IMR-90 (cell line): ENCODE measurements around the gene MYT1. TPM values are rescaled to one million over a fixed set of nuclear protein-coding genes. Genes with fewer than 3 reads are reported as not detected.

Experiments used
- ATAC-seq: fragments of 200-7000 bp; cut with Tn5 transposase; 2 replicates; pipeline ENCODE4 v1.9.1; 2020; ENCODE audit warnings: low read depth, mild to moderate bottlenecking, moderate library complexity
- BruUV-seq: library from RNA; stranded (reverse); fragments of 400-500 nt; replicated peaks from 2 replicates; lab custom pipeline; 2021; lab: Mats Ljungman, UMichigan
- CTCF ChIA-PET: fragments of 300-600 bp; formaldehyde crosslinking; extraction: SDS; loops from one replicate; lab custom pipeline; 2021; ENCODE audit warnings: antibody characterized with exemption; lab: Yijun Ruan, JAX
- POLR2A ChIA-PET: fragments of 300-600 bp; sonication (Branson Sonifier 250); formaldehyde crosslinking; loops from one replicate; lab custom pipeline; 2022; ENCODE audit warnings: antibody characterized with exemption; ENCODE audit not compliant: unreplicated experiment; lab: Charles Lee
- DNase-seq: peaks from one replicate; pipeline ENCODE4 v3.0.0; 2013
- H2AFZ ChIP-seq: replicated peaks from 2 replicates; pipeline ENCODE3; 2013; ENCODE audit warnings: low read length, mild to moderate bottlenecking; ENCODE audit not compliant: poor library complexity
- H2AK5ac ChIP-seq: 2 replicates; pipeline ENCODE4 v1.6.1; 2013; ENCODE audit warnings: low read depth, low read length, inconsistent platforms
- H2AK9ac ChIP-seq: replicated peaks from 2 replicates; pipeline ENCODE3; 2013; ENCODE audit warnings: mild to moderate bottlenecking, low read depth, low read length, moderate library complexity; ENCODE audit not compliant: poor library complexity
- H2BK120ac ChIP-seq: 2 replicates; pipeline ENCODE4 v1.6.1; 2013; ENCODE audit warnings: low read depth, low read length, inconsistent platforms
- H2BK15ac ChIP-seq: 3 replicates; pipeline ENCODE4 v1.6.1; 2013; ENCODE audit warnings: low read depth, low read length, inconsistent platforms
- H2BK20ac ChIP-seq: 2 replicates; pipeline ENCODE4 v1.6.1; 2013; ENCODE audit warnings: low read depth, mild to moderate bottlenecking, inconsistent platforms, low read length, moderate library complexity
- H2BK5ac ChIP-seq: 2 replicates; pipeline ENCODE4 v1.6.1; 2013; ENCODE audit warnings: mild to moderate bottlenecking, low read depth, low read length, inconsistent platforms; ENCODE audit not compliant: poor library complexity, severe bottlenecking
- H3K14ac ChIP-seq: replicated peaks from 2 replicates; pipeline ENCODE4 v1.6.1; 2013; ENCODE audit warnings: low read depth, low read length, inconsistent platforms
- H3K18ac ChIP-seq: 2 replicates; pipeline ENCODE4 v1.6.1; 2013; ENCODE audit warnings: low read depth, low read length, control low read depth
- H3K23ac ChIP-seq: 2 replicates; pipeline ENCODE4 v1.6.1; 2013; ENCODE audit warnings: low read depth, low read length, inconsistent platforms
- H3K27ac ChIP-seq: 2 replicates; pipeline ENCODE4 v1.5.1; 2013; ENCODE audit warnings: mild to moderate bottlenecking, control low read depth, low read length; ENCODE audit not compliant: insufficient read depth
- H3K27me3 ChIP-seq: 2 replicates; pipeline ENCODE4 v1.6.1; 2013; ENCODE audit warnings: low read length; ENCODE audit not compliant: control insufficient read depth, insufficient read depth
- H3K36me3 ChIP-seq: 2 replicates; pipeline ENCODE4 v1.6.1; 2013; ENCODE audit warnings: low read length, mixed read lengths; ENCODE audit not compliant: control insufficient read depth, insufficient read depth
- H3K4ac ChIP-seq: 2 replicates; pipeline ENCODE4 v1.6.1; 2013; ENCODE audit warnings: low read depth, low read length, inconsistent platforms
- H3K4me1 ChIP-seq: 2 replicates; pipeline ENCODE4 v1.6.1; 2013; ENCODE audit warnings: low read length, mixed read lengths; ENCODE audit not compliant: control insufficient read depth, insufficient read depth
- H3K4me2 ChIP-seq: 2 replicates; pipeline ENCODE4 v1.6.1; 2013; ENCODE audit warnings: low read depth, mild to moderate bottlenecking, control low read depth, low read length, moderate library complexity
- H3K4me3 ChIP-seq: 2 replicates; pipeline ENCODE4 v1.5.1; 2013; ENCODE audit warnings: low read depth, mild to moderate bottlenecking, control low read depth, low read length, moderate library complexity; ENCODE audit not compliant: insufficient read depth
- H3K56ac ChIP-seq: 2 replicates; pipeline ENCODE4 v1.6.1; 2013; ENCODE audit warnings: low read length, inconsistent platforms; ENCODE audit not compliant: insufficient read depth; ENCODE audit errors: extremely low read depth
- H3K79me1 ChIP-seq, 2 experiments: 2 replicates each; pipeline ENCODE4 v1.6.1; 2013; ENCODE audit warnings: low read length in 2 of 2, inconsistent platforms in 1 of 2, low read depth in 1 of 2
- H3K9ac ChIP-seq: 2 replicates; pipeline ENCODE4 v1.6.1; 2013; ENCODE audit warnings: low read depth, low read length, control low read depth
- H3K9me1 ChIP-seq: 2 replicates; pipeline ENCODE4 v1.6.1; 2013; ENCODE audit warnings: low read length, inconsistent platforms; ENCODE audit not compliant: insufficient read depth
- H3K9me3 ChIP-seq: 2 replicates; pipeline ENCODE4 v1.6.1; 2013; ENCODE audit warnings: low read length; ENCODE audit not compliant: control insufficient read depth, insufficient read depth
- H4K20me1 ChIP-seq: 2 replicates; pipeline ENCODE4 v1.6.1; 2013; ENCODE audit warnings: low read length, inconsistent platforms; ENCODE audit not compliant: insufficient read depth
- H4K5ac ChIP-seq: 2 replicates; pipeline ENCODE4 v1.6.1; 2013; ENCODE audit warnings: mild to moderate bottlenecking, low read depth, low read length, control low read depth
- H4K8ac ChIP-seq, 2 experiments: 2 replicates each; pipeline ENCODE4 v1.6.1; 2013; ENCODE audit warnings: low read depth in 2 of 2, low read length in 2 of 2, control low read depth in 1 of 2, inconsistent platforms in 1 of 2
- H4K91ac ChIP-seq: 2 replicates; pipeline ENCODE4 v1.6.1; 2013; ENCODE audit warnings: low read depth, low read length, inconsistent platforms; ENCODE audit not compliant: insufficient read depth
- BHLHE40 ChIP-seq: fragments of 150-350 bp; IDR thresholded peaks from 2 replicates; pipeline ENCODE4 v1.6.1; 2016; ENCODE audit warnings: mild to moderate bottlenecking, low read depth, low read length
- CEBPB ChIP-seq: IDR thresholded peaks from 2 replicates; pipeline ENCODE4 v1.6.1; 2012; ENCODE audit warnings: low read depth, low read length, improper control_type of control experiment
- CHD1 ChIP-seq: IDR thresholded peaks from 2 replicates; pipeline ENCODE4 v1.6.1; 2012; ENCODE audit warnings: low read depth, low read length, improper control_type of control experiment
- MAFK ChIP-seq: IDR thresholded peaks from 2 replicates; pipeline ENCODE4 v1.6.1; 2012; ENCODE audit warnings: low read depth, low read length, improper control_type of control experiment
- MAZ ChIP-seq: IDR thresholded peaks from 2 replicates; pipeline ENCODE4 v1.6.1; 2012; ENCODE audit warnings: low read depth, mild to moderate bottlenecking, low read length, improper control_type of control experiment, moderate library complexity, borderline replicate concordance
- MXI1 ChIP-seq: IDR thresholded peaks from 2 replicates; pipeline ENCODE4 v1.6.1; 2012; ENCODE audit warnings: low read depth, mild to moderate bottlenecking, low read length, moderate library complexity, borderline replicate concordance
- NFE2L2 ChIP-seq: fragments of 150-350 bp; IDR thresholded peaks from 2 replicates; pipeline ENCODE4 v1.6.1; 2016; ENCODE audit warnings: low read depth, mild to moderate bottlenecking, low read length
- POLR2A ChIP-seq: IDR thresholded peaks from 2 replicates; pipeline ENCODE4 v1.6.1; 2012; ENCODE audit warnings: mild to moderate bottlenecking, low read depth, low read length
- RAD21 ChIP-seq: IDR thresholded peaks from 2 replicates; pipeline ENCODE4 v1.6.1; 2012; ENCODE audit warnings: low read length, improper control_type of control experiment
- RCOR1 ChIP-seq: IDR thresholded peaks from 2 replicates; pipeline ENCODE4 v1.6.1; 2012; ENCODE audit warnings: mild to moderate bottlenecking, low read length, improper control_type of control experiment; ENCODE audit not compliant: insufficient replicate concordance
- RFX5 ChIP-seq: IDR thresholded peaks from 2 replicates; pipeline ENCODE4 v1.8.0; 2012; ENCODE audit warnings: low read depth, mild to moderate bottlenecking, low read length, moderate library complexity
- SMC3 ChIP-seq: fragments of 150-350 bp; IDR thresholded peaks from 2 replicates; pipeline ENCODE4 v1.6.1; 2016; ENCODE audit warnings: low read depth, mild to moderate bottlenecking, antibody characterized with exemption, low read length, moderate library complexity
- WGBS, 2 experiments: methylation state at CpG; one replicate each; pipeline versions ENCODE4 v1.1.5 to v1.1.7; 2013; ENCODE audit warnings: missing lambda C conversion rate in 2 of 2; ENCODE audit not compliant: insufficient read length in 1 of 2; ENCODE audit errors: extremely low coverage in 2 of 2; 5-methylcytosine and 5-hydroxymethylcytosine counted together
- dilution Hi-C: fragments of 300-500 bp; cut with HindIII; formaldehyde crosslinking; loops from one replicate; pipeline ENCODE4 v1.14.3; 2018; ENCODE audit warnings: low sequenced_read_pairs; ENCODE audit not compliant: unreplicated experiment
- in situ Hi-C: fragments of 300-500 bp; cut with MboI; formaldehyde crosslinking; loops from 3 replicates; pipeline ENCODE4 v1.14.3; 2019; ENCODE audit warnings: low sequenced_read_pairs, inconsistent platforms, mixed read lengths
- intact Hi-C: fragments of 100-400 bp; cut with micrococcal nuclease; formaldehyde crosslinking; loops from 2 replicates; pipeline ENCODE4 v1.10.0; 2022
- polyA plus RNA-seq, 3 experiments: library from polyadenylated mRNA; depleted of rRNA; stranded (reverse); fragments of >200 nt; gene quantifications; 2 replicates each; pipeline ENCODE4 v1.2.3, GENCODE V29; 2012; ENCODE audit warnings: low replicate concordance in 1 of 3
- total RNA-seq: library from RNA; depleted of rRNA; stranded (reverse); fragments of >200 nt; gene quantifications from 2 replicates; pipeline ENCODE4 v1.2.3, GENCODE V29; 2012
- TF ChIP-seq, protein P1 (sequence below): conservative IDR thresholded peaks from 2 replicates; pipeline ENCODE4 v1.5.1; 2012; ENCODE audit warnings: mild to moderate bottlenecking, low read depth, low read length, improper control_type of control experiment
- TF ChIP-seq, protein P2 (sequence below): fragments of 150-350 bp; IDR thresholded peaks from 2 replicates; pipeline ENCODE4 v1.6.1; 2017; ENCODE audit warnings: mild to moderate bottlenecking, antibody characterized with exemption, low read length, low read depth
- TF ChIP-seq, protein P3 (sequence below): fragments of 150-350 bp; IDR thresholded peaks from 2 replicates; pipeline ENCODE4 v1.6.1; 2016; ENCODE audit warnings: low read depth, mild to moderate bottlenecking, low read length, moderate library complexity, borderline replicate concordance

MYT1 gene
- total and polyA plus RNA-seq, 2 of the 4 experiments (the other 2 are of a cell fraction) = not detected

DNA sequence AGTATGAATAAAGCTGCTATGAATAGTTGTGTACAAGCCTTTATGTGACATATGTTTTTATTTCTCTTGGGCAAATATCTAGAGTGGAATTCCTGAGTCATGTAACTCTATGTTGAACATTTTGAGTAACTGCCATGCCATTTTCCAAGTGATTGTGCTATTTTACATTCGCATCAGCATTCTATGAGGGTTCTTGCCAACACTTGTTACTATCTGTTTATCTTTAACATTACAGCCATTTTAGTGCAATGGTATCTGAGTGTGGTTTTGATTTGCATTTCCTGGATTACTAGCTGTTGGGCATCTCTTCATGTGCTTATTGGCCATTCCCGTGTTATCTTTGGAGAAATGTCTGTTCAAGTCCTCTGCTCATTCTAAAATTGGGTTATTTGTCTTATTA lies 19.1 kb downstream of the MYT1 start:
- dilution Hi-C loops = no loop called here
- Histone ChIP-seq H3K36me3 (no peaks in the 10 kb centered on the region), H2BK5ac (no peak overlapping the region), H3K14ac (no peak overlapping the region), H4K20me1 (no peaks in the 10 kb centered on the region), H4K8ac (no peak overlapping the region), H3K4ac (no peak overlapping the region), H3K4me1 (no peaks in the 10 kb centered on the region), H3K18ac (no peak overlapping the region), H3K4me3 (no peak overlapping the region), H3K9me1 (no peaks in the 10 kb centered on the region), H2AK9ac (no peak overlapping the region), H4K91ac (no peak overlapping the region), H3K27ac (no peak overlapping the region), H3K27me3 (peaks cover 13% of the 10 kb centered on the region), H4K5ac (no peak overlapping the region), H3K56ac (no peak overlapping the region), H2BK15ac (no peak overlapping the region), H2BK120ac (no peak overlapping the region), H2AFZ (no peak overlapping the region), H3K4me2 (no peak overlapping the region), H3K23ac (no peak overlapping the region), H3K79me1 (no peaks in the 10 kb centered on the region), H2BK20ac (no peak overlapping the region), H3K9me3 (peaks cover 2% of the 10 kb centered on the region; the same call in 1 of the 2 replicates), H2AK5ac (no peak overlapping the region), H3K9ac (no peak overlapping the region)
- CTCF ChIA-PET = no interaction called here
- in situ Hi-C loops = no loop called here
- no TSS peak for BruUV-seq
- intact Hi-C loops = no loop called here
- WGBS, 2 experiments = no CpG with 5 or more reads among the region's 2 CpGs
- DNase-seq = no peak
- POLR2A ChIA-PET = no interaction called here
- ATAC-seq = no peak
- TF ChIP-seq, protein P1, sequence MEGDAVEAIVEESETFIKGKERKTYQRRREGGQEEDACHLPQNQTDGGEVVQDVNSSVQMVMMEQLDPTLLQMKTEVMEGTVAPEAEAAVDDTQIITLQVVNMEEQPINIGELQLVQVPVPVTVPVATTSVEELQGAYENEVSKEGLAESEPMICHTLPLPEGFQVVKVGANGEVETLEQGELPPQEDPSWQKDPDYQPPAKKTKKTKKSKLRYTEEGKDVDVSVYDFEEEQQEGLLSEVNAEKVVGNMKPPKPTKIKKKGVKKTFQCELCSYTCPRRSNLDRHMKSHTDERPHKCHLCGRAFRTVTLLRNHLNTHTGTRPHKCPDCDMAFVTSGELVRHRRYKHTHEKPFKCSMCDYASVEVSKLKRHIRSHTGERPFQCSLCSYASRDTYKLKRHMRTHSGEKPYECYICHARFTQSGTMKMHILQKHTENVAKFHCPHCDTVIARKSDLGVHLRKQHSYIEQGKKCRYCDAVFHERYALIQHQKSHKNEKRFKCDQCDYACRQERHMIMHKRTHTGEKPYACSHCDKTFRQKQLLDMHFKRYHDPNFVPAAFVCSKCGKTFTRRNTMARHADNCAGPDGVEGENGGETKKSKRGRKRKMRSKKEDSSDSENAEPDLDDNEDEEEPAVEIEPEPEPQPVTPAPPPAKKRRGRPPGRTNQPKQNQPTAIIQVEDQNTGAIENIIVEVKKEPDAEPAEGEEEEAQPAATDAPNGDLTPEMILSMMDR = no peak
- TF ChIP-seq RFX5 (no peak), RAD21 (no peak), SMC3 (no peak), BHLHE40 (no peak), NFE2L2 (no peak), MXI1 (no peak), CEBPB (no peak), CHD1 (no peak), POLR2A (no peak), MAFK (no peak), RCOR1 (no peak), MAZ (no peak)
- TF ChIP-seq, protein P2, sequence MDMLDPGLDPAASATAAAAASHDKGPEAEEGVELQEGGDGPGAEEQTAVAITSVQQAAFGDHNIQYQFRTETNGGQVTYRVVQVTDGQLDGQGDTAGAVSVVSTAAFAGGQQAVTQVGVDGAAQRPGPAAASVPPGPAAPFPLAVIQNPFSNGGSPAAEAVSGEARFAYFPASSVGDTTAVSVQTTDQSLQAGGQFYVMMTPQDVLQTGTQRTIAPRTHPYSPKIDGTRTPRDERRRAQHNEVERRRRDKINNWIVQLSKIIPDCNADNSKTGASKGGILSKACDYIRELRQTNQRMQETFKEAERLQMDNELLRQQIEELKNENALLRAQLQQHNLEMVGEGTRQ = no peak
- TF ChIP-seq, protein P3, sequence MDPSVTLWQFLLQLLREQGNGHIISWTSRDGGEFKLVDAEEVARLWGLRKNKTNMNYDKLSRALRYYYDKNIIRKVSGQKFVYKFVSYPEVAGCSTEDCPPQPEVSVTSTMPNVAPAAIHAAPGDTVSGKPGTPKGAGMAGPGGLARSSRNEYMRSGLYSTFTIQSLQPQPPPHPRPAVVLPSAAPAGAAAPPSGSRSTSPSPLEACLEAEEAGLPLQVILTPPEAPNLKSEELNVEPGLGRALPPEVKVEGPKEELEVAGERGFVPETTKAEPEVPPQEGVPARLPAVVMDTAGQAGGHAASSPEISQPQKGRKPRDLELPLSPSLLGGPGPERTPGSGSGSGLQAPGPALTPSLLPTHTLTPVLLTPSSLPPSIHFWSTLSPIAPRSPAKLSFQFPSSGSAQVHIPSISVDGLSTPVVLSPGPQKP = no peak
